Measurements from ENCODE around the gene PAXX.

GRCh38 chr9:137042751-137043727 is 50.8 kb downstream of the PAXX start:
- TF ChIP-seq ZFP36 (IDR thresholded peaks at IDR 0.05; ENCODE audit: low read depth, low read length, partially characterized antibody): no peak
- no peak for TF ChIP-seq BRD4 (IDR thresholded peaks at IDR 0.05)
- no peak for TF ChIP-seq ATF1 (CRISPR knock-in tag; IDR thresholded peaks at IDR 0.05)
- no peak for TF ChIP-seq ATF1 (tag; IDR thresholded peaks at IDR 0.05)
- no peak for TF ChIP-seq USF2 (CRISPR knock-in tag; IDR thresholded peaks at IDR 0.05)
- no peak for TF ChIP-seq HCFC1 (IDR thresholded peaks at IDR 0.05; ENCODE audit: low read depth, low read length)
- TF ChIP-seq PRDM10 (IDR thresholded peaks at IDR 0.05; ENCODE audit: partially characterized antibody): no peak
- TF ChIP-seq, protein P1, sequence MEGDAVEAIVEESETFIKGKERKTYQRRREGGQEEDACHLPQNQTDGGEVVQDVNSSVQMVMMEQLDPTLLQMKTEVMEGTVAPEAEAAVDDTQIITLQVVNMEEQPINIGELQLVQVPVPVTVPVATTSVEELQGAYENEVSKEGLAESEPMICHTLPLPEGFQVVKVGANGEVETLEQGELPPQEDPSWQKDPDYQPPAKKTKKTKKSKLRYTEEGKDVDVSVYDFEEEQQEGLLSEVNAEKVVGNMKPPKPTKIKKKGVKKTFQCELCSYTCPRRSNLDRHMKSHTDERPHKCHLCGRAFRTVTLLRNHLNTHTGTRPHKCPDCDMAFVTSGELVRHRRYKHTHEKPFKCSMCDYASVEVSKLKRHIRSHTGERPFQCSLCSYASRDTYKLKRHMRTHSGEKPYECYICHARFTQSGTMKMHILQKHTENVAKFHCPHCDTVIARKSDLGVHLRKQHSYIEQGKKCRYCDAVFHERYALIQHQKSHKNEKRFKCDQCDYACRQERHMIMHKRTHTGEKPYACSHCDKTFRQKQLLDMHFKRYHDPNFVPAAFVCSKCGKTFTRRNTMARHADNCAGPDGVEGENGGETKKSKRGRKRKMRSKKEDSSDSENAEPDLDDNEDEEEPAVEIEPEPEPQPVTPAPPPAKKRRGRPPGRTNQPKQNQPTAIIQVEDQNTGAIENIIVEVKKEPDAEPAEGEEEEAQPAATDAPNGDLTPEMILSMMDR (IDR thresholded peaks at IDR 0.05 in 2 of 3, conservative IDR thresholded peaks at IDR 0.05 in 1 of 3; ENCODE audit: insufficient read depth in 2 of 3, low read depth in 1 of 3, low read length in 3 of 3): no peak

All from K562 (cell line).